ENCODE measurements around the gene DMXL1. TPM values are rescaled to one million over a fixed set of nuclear protein-coding genes. Genes with fewer than 3 reads are reported as not detected.

Gene DMXL1
- total RNA-seq, 1 donor from 2014 or later = 48.3 TPM

DNA sequence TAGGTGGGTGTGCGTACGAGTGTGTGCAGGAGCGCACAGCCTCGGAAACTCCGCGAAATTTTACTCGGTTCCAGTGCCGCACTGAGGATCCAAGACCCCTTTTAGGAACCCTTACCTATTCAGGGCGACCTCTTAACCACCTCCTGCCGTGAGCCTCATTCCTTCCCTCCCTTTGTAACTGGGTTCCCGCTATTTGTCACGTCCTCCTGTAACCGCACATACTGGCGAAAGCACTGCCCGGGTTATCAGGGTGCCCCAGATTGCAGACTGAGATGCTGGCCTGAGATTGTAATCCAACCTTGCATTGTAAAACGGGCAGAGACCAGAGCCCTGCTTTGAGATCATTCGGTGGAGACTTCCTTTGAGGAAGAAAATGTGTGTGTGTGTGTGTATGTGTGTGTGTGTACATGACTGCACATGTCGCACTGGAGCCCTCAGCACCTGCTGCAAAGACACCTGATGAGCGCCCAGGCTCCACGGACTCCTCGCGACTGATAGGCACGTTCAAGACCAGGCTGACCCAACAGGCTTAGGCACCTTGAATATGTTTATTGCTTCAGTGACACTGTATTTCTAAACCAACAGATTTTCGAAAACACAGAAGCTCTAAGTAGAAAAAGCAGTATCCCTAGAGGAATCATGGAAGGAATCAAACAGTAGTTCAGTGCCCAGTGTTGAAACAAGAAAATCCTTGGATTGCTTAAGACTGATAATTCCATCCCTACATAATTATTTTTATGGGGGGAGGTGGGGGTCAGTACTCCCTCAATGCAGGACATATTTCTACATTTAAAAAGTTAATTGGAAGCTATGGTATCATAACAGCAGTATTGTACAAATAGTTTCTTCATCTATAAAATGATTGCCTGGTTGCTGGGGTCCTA is 198.4 kb downstream of the DMXL1 start:
- peaks cover 20% of the 10 kb centered on the region for H3K4me1 Mint-ChIP-seq (ENCODE audit: low read depth)
- H3K27me3 Mint-ChIP-seq = peaks cover 7% of the 10 kb centered on the region

DNA sequence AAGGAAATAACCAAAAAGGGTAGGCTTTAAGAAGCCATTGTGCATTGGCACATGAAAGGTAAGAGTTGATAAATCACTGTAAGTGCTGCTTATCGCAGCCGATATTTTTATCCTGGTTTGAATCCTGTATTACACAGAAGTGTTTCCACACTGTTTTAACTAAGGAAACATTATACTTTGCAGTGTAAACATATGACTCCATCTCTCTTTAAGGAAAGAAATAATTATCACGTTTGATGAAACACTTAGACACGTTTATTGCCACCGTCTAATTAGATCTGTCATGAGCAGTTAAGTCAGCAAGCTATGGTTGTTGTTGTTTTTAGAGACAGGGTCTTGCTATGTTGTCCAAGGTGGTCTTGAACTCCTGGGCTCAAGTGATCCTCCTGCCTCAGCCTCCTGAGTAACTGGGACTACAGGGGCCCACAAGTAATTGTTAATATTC is 199.3 kb downstream of the DMXL1 start:
- DNase-seq (ENCODE audit: low spot score, unreplicated experiment) = no peak
- Mint-ChIP-seq H3K27ac (no peak overlapping the region), H3K36me3 (ENCODE audit: insufficient read depth) (no peaks in the 10 kb centered on the region), H3K4me1 (ENCODE audit: low read depth) (peaks cover 23% of the 10 kb centered on the region), H3K9me3 (ENCODE audit: low read depth) (no peaks in the 10 kb centered on the region), H3K27me3 (peaks cover 7% of the 10 kb centered on the region), H3K4me3 (ENCODE audit: low read depth) (peak overlapping the region; percentile 61)
- TF ChIP-seq, protein P1, sequence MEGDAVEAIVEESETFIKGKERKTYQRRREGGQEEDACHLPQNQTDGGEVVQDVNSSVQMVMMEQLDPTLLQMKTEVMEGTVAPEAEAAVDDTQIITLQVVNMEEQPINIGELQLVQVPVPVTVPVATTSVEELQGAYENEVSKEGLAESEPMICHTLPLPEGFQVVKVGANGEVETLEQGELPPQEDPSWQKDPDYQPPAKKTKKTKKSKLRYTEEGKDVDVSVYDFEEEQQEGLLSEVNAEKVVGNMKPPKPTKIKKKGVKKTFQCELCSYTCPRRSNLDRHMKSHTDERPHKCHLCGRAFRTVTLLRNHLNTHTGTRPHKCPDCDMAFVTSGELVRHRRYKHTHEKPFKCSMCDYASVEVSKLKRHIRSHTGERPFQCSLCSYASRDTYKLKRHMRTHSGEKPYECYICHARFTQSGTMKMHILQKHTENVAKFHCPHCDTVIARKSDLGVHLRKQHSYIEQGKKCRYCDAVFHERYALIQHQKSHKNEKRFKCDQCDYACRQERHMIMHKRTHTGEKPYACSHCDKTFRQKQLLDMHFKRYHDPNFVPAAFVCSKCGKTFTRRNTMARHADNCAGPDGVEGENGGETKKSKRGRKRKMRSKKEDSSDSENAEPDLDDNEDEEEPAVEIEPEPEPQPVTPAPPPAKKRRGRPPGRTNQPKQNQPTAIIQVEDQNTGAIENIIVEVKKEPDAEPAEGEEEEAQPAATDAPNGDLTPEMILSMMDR (IDR thresholded peaks at IDR 0.05; ENCODE audit: unreplicated experiment) = no peak

More for the DNA sequence above, 198.4 kb downstream of the DMXL1 start:
- DNase-seq (ENCODE audit: low spot score, unreplicated experiment) = no peak
- Mint-ChIP-seq H3K4me3 (ENCODE audit: low read depth) (peak overlapping the region; percentile 80), H3K36me3 (ENCODE audit: insufficient read depth) (no peaks in the 10 kb centered on the region), H3K27ac (peak overlapping the region; percentile 90), H3K9me3 (ENCODE audit: low read depth) (no peaks in the 10 kb centered on the region)
- TF ChIP-seq, protein P1 (IDR thresholded peaks at IDR 0.05; ENCODE audit: unreplicated experiment) = no peak

DNA sequence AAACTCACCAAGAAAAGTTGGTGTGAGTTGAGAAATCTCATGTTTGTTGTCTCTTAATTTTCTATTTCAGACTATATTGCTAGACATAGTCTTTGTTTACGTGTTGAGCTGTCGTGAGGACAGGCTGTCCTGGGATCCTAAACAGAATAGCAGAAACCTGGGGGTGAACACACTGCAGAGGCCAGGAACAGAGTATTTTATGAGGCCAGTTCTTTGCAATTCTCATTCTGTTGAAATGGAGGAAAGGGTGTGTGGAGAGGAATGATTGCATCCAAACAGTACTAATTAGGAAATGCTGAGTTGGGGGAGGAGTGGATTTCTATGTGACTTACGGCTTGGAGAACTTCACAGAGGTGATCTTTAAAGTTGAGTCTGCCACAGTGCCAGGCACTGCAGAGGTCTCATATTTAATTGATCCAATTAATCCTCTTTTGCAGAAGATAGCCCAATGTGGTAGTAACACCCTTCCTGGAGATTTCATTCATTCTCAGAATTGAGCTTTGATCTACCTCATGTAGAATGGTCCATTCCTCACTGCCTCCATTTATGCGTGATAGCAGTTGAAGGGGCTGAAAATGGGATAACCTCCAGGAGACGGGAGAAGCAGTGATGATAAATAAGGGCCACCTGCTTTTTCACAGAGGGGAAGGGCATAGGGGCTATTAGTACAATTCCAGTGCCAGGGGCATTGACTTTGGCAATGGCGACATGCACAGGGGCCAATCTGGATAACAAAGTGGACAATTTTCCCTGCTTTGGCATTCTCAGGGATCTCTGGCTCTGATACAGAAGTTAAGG is 200.3 kb downstream of the DMXL1 start:
- no peak for DNase-seq (ENCODE audit: low spot score, unreplicated experiment)
- H3K27me3 Mint-ChIP-seq = peaks cover 3% of the 10 kb centered on the region
- H3K4me1 Mint-ChIP-seq (ENCODE audit: low read depth) = peaks cover 23% of the 10 kb centered on the region
- no peak overlapping the region for H3K4me3 Mint-ChIP-seq (ENCODE audit: low read depth)
- H3K27ac Mint-ChIP-seq = no peak overlapping the region
- H3K9me3 Mint-ChIP-seq (ENCODE audit: low read depth) = no peaks in the 10 kb centered on the region
- H3K36me3 Mint-ChIP-seq (ENCODE audit: insufficient read depth) = no peaks in the 10 kb centered on the region
- TF ChIP-seq, protein P1 (IDR thresholded peaks at IDR 0.05; ENCODE audit: unreplicated experiment) = no peak

DNA sequence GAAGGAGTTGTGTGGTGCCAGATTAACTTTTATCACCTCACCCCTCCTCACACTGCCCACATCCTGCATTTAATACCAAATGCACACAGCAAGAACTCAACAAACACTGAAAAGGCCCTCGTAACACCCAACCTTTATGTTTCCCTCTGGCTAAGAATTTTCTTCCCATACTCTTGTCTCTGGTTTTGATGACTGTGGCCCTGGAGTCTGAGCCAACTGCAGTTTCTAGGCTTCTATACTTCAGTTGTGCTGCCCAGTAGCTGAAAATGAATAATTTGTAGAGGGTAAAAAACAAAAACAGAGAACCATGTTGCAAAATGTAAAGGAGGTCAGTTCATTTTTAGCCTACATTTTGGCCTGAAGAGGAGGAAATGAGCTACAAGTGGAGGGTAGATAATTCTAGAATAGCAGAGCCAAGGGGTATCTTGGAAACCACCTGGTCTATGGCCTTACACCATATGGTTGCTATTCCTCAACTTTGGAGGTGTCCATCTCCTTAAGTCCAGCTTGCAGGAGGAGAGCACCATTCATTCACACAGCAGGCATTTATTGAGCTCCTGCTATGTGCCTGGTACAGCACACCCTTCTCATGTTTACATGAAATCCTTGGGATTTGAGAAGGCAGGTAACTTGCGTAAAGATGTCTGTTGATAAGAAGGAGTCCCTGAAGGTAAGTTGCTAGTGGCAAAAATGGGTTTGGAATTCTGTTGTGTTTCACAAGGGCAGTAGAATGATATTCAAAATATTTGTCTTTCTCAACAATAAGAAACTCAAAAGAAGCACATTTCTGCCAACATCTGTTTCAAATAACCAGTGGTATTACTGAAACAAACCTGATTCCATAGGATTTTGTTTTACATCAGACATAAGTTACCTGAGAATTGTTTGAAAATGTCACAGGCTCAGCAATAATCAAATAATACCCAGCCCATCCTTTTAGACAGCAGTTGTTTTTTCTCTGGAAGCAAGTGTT is 201.2 kb downstream of the DMXL1 start:
- peaks cover 23% of the 10 kb centered on the region for H3K4me1 Mint-ChIP-seq (ENCODE audit: low read depth)

More for the DNA sequence above, 201.2 kb downstream of the DMXL1 start:
- H3K36me3 Mint-ChIP-seq (ENCODE audit: insufficient read depth) = no peaks in the 10 kb centered on the region
- H3K4me3 Mint-ChIP-seq (ENCODE audit: low read depth) = no peak overlapping the region
- no peak overlapping the region for H3K27ac Mint-ChIP-seq
- no peak for DNase-seq (ENCODE audit: low spot score, unreplicated experiment)
- TF ChIP-seq, protein P1 (IDR thresholded peaks at IDR 0.05; ENCODE audit: unreplicated experiment) = no peak
- peaks cover 3% of the 10 kb centered on the region for H3K27me3 Mint-ChIP-seq
- H3K9me3 Mint-ChIP-seq (ENCODE audit: low read depth) = no peaks in the 10 kb centered on the region
